Measurements from ENCODE around the gene CDK5.

GRCh38 chr7:151086802-151087244 is 29.1 kb upstream of the CDK5 start:
- TF ChIP-seq CTCF (IDR thresholded peaks at IDR 0.05) (no peak), EP300 (IDR thresholded peaks at IDR 0.05) (no peak), POLR2A (IDR thresholded peaks at IDR 0.05) (no peak)

Data from ovary (tissue), 3 donors.